Measurements from ENCODE around the gene GARIN1A. TPM values are rescaled to one million over a fixed set of nuclear protein-coding genes. Genes with fewer than 3 reads are reported as not detected.

GARIN1A gene
- total and polyA plus RNA-seq, 2 of the 8 experiments (the other 6 are each of a cell fraction or from before 2014, with no cell fraction given): 0.34 TPM; not detected in 1

DNA sequence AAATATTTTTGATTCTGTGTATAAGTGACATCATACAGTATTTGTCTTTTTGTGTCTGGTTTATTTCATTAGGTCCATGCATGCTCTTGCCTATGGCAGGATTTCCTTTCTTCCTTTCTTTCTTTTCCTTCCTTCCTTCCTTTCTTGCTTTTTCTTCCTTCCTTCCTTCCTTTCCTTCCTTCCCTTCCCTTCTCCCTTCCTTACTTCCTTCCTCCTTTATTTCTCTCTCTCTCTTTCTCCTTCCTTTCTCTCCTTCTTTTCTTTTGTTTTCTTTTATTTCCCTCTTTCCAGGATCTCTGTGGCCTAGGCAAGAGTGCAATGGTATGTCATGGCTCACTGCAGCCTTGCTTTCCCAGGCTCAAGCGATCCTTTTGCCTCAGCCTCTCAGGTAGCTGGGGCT lies 35.7 kb downstream of the GARIN1A start:
- 0 out of 2 replicates have a peak overlapping the region, but pooled peaks have one; percentile 11 for H3K27ac ChIP-seq (ENCODE audit: low read depth, low read length)
- no peaks in the 10 kb centered on the region for H3K79me2 ChIP-seq (ENCODE audit: control insufficient read depth in 1 of 2, insufficient read depth in 2 of 2, low read length in 2 of 2)
- no peaks in the 10 kb centered on the region for H3K9me3 ChIP-seq (ENCODE audit: insufficient read depth in 2 of 2, low read depth in 1 of 2, low read length in 1 of 2)
- H3K36me3 ChIP-seq (ENCODE audit: control insufficient read depth in 2 of 4, insufficient read depth in 4 of 4, low read length in 3 of 4): peaks cover 0 to 3% (median 0%) of the 10 kb centered on the region in 4 experiments; a peak in 1 of 8 replicates
- no peak overlapping the region for H3K4me2 ChIP-seq (ENCODE audit: insufficient read depth in 1 of 2, low read depth in 2 of 2, low read length in 2 of 2)
- no peak overlapping the region for H3K23ac ChIP-seq (ENCODE audit: insufficient read length)
- H3K14ac ChIP-seq (ENCODE audit: insufficient read length): no peak overlapping the region
- peak overlapping the region; percentile 57 for H4K5ac ChIP-seq (ENCODE audit: insufficient read length, low read depth, low read length)
- CTCF ChIA-PET (ENCODE audit: partially characterized antibody): interaction anchor here (0.6 to 1.9 kb wide), 5 partner anchors 10 to 327 kb away, joined by 3 to 10 read pairs (median 3); no protein-coding TSS in a partner anchor
- no peaks in the 10 kb centered on the region for H3K27me3 ChIP-seq (replicated peaks in 1 of 4; ENCODE audit: control insufficient read depth in 3 of 4, extremely low read depth in 1 of 4, insufficient read depth in 3 of 4, low read length in 3 of 4)
- no peak overlapping the region; the same call in 1 of the 2 replicates for H2BK12ac ChIP-seq (ENCODE audit: low read depth, low read length)
- no peak for DNase-seq (ENCODE audit: low read depth in 1 of 2, low spot score in 2 of 2)
- no peak overlapping the region for H3K4ac ChIP-seq (replicated peaks; ENCODE audit: insufficient read length, low read depth, low read length)
- H2BK120ac ChIP-seq (replicated peaks; ENCODE audit: low read depth, low read length): no peak overlapping the region
- no peaks in the 10 kb centered on the region for H3K79me1 ChIP-seq (ENCODE audit: low read depth, low read length)
- H3K9ac ChIP-seq (replicated peaks in 1 of 4; ENCODE audit: extremely low read depth in 1 of 4, low read depth in 3 of 4, low read length in 3 of 4): no peak overlapping the region
- H2AK5ac ChIP-seq (ENCODE audit: low read depth, low read length): peak overlapping the region; percentile 58; the same call in 1 of the 2 replicates
- no peaks in the 10 kb centered on the region for H4K20me1 ChIP-seq (replicated peaks in 1 of 2; ENCODE audit: control insufficient read depth in 1 of 2, insufficient read depth in 2 of 2, low read length in 2 of 2)
- no peak overlapping the region for H3K18ac ChIP-seq (ENCODE audit: extremely low read depth, low read length)
- H2BK15ac ChIP-seq (ENCODE audit: low read length): 0 out of 2 replicates have a peak overlapping the region, but pooled peaks have one; percentile 72
- peaks cover 2 to 10% (median 6%) of the 10 kb centered on the region in 4 experiments; a peak in 4 of 7 replicates for H3K4me1 ChIP-seq (replicated peaks in 1 of 4; ENCODE audit: control insufficient read depth in 3 of 4, insufficient read depth in 4 of 4, low read length in 3 of 4)
- H4K91ac ChIP-seq (replicated peaks; ENCODE audit: insufficient read length, low read length): no peak overlapping the region
- TF ChIP-seq, protein P1, sequence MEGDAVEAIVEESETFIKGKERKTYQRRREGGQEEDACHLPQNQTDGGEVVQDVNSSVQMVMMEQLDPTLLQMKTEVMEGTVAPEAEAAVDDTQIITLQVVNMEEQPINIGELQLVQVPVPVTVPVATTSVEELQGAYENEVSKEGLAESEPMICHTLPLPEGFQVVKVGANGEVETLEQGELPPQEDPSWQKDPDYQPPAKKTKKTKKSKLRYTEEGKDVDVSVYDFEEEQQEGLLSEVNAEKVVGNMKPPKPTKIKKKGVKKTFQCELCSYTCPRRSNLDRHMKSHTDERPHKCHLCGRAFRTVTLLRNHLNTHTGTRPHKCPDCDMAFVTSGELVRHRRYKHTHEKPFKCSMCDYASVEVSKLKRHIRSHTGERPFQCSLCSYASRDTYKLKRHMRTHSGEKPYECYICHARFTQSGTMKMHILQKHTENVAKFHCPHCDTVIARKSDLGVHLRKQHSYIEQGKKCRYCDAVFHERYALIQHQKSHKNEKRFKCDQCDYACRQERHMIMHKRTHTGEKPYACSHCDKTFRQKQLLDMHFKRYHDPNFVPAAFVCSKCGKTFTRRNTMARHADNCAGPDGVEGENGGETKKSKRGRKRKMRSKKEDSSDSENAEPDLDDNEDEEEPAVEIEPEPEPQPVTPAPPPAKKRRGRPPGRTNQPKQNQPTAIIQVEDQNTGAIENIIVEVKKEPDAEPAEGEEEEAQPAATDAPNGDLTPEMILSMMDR (IDR thresholded peaks at IDR 0.05; ENCODE audit: control extremely low read depth in 1 of 3, insufficient read depth in 1 of 3, low read depth in 1 of 3, low read length in 3 of 3): no peak
- TF ChIP-seq SRF (IDR thresholded peaks at IDR 0.05; ENCODE audit: low read depth, low read length) (no peak), CBX5 (IDR thresholded peaks at IDR 0.05; ENCODE audit: low read depth, low read length) (no peak), POLR2AphosphoS5 (IDR thresholded peaks at IDR 0.05; ENCODE audit: low read depth, low read length) (no peak), SP2 (IDR thresholded peaks at IDR 0.05; ENCODE audit: low read length) (no peak), FOSL1 (IDR thresholded peaks at IDR 0.05; ENCODE audit: insufficient read depth, low read depth, low read length) (no peak), CHD1 (IDR thresholded peaks at IDR 0.05; ENCODE audit: low read depth, low read length) (no peak), TCF12 (IDR thresholded peaks at IDR 0.05; ENCODE audit: low read depth, low read length) (no peak), BCL11A (IDR thresholded peaks at IDR 0.05; ENCODE audit: low read depth in 2 of 2, low read length in 2 of 2) (no peak), EP300 (IDR thresholded peaks at IDR 0.05; ENCODE audit: borderline replicate concordance in 1 of 2, low read depth in 2 of 2, low read length in 2 of 2) (no peak)
- no peak overlapping the region for H2BK20ac ChIP-seq (ENCODE audit: low read length)
- H2BK5ac ChIP-seq (ENCODE audit: low read depth, low read length): peak overlapping the region; percentile 28; the same call in 1 of the 2 replicates
- peaks cover 2% of the 10 kb centered on the region; the same call in 1 of the 2 replicates for H3K23me2 ChIP-seq (ENCODE audit: low read depth, low read length)
- peak overlapping the region; percentile 58; the same call in 1 of the 2 replicates for H2AFZ ChIP-seq (ENCODE audit: low read length)
- no peak for FAIRE-seq
- no peak overlapping the region for H3K4me3 ChIP-seq (ENCODE audit: extremely low read depth in 1 of 4, insufficient read depth in 2 of 4, low read depth in 3 of 4, low read length in 4 of 4)
- H3K56ac ChIP-seq (replicated peaks; ENCODE audit: insufficient read length, low read depth, low read length): no peak overlapping the region
- POLR2A ChIA-PET (ENCODE audit: partially characterized antibody): interaction anchor here (1.3 to 2.2 kb wide), 3 partner anchors 10 to 32 kb away, joined by 4 to 11 read pairs (median 6); partner anchors contain the start of gene CALU
- no peak overlapping the region for H4K8ac ChIP-seq (ENCODE audit: extremely low read depth, insufficient read depth, low read length)
- 64% methylated on average over 1 of the region's 1 CpG; no CpG with 5 or more reads in 1 of the 2 experiments for WGBS, 2 experiments (ENCODE audit: extremely low coverage in 1 of 2, insufficient coverage in 1 of 2, insufficient read length in 1 of 2, insufficient replicate concordance in 2 of 2, low coverage in 1 of 2, low lambda C conversion rate in 2 of 2, missing lambda C conversion rate in 1 of 2)

Data from H1 (cell line).